Activated CD8-positive, alpha-beta memory T cell treated with anti-CD3 and anti-CD28 coated beads for 36 hours (primary cell): ENCODE measurements around the gene CRYGA. TPM values are rescaled to one million over a fixed set of nuclear protein-coding genes. Genes with fewer than 3 reads are reported as not detected.

Experiments
- CTCF ChIA-PET: fragments of 350-600 bp; sonication (Branson Sonifier 250); formaldehyde crosslinking; loops from one replicate; lab custom pipeline; 2021; ENCODE audit warnings: antibody characterized with exemption; lab: Charles Lee
- POLR2A ChIA-PET: fragments of 350-600 bp; sonication (Branson Sonifier 250); formaldehyde crosslinking; loops from one replicate; lab custom pipeline; 2021; ENCODE audit warnings: antibody characterized with exemption; lab: Charles Lee
- total RNA-seq, 2 experiments: library from RNA; stranded (reverse); gene quantifications; one replicate each; pipeline ENCODE4 v1.2.3, GENCODE V29; 2021

The CRYGA gene
- not detected for total RNA-seq

GRCh38 chr2:208163489-208163888, at the start of gene CRYGA:
Gene CRYGA (minus strand): TSS chr2:208163589. CDS start chr2:208163556, 33 bp downstream.
- ChIA-PET POLR2A (no interaction called here), CTCF (no interaction called here)

GRCh38 chr2:208210688-208211451, 47.5 kb upstream of the CRYGA start:
- ChIA-PET CTCF (no interaction called here), POLR2A (no interaction called here)

- CTCF ChIA-PET, result interaction anchor here (0.6 to 0.8 kb wide), 2 partner anchors 23 to 65 kb away, joined by 3 to 6 read pairs; no protein-coding TSS in a partner anchor
- POLR2A ChIA-PET, result no interaction called here
Measured at GRCh38 chr2:208208335-208209085, 45.1 kb upstream of the CRYGA start.

GRCh38 chr2:208207769-208208168, 44.4 kb upstream of the CRYGA start:
- CTCF ChIA-PET, result interaction anchor here (0.8 kb wide), 1 partner anchor 64 kb away, joined by 6 read pairs; no protein-coding TSS in a partner anchor
- POLR2A ChIA-PET, result no interaction called here

- POLR2A ChIA-PET, result no interaction called here
- CTCF ChIA-PET, result no interaction called here
Measured at GRCh38 chr2:208204166-208204565, 40.8 kb upstream of the CRYGA start.

- POLR2A ChIA-PET, result no interaction called here
- CTCF ChIA-PET, result no interaction called here
Measured at GRCh38 chr2:208195531-208195930, 32.1 kb upstream of the CRYGA start.

- ChIA-PET CTCF (interaction anchor here (1.4 kb wide), 1 partner anchor 17 kb away, joined by 3 read pairs; no protein-coding TSS in a partner anchor), POLR2A (no interaction called here)
Measured at GRCh38 chr2:208192611-208193236, 29.3 kb upstream of the CRYGA start.

- POLR2A ChIA-PET, result no interaction called here
- CTCF ChIA-PET, result no interaction called here
Measured at GRCh38 chr2:208189810-208190503, 26.6 kb upstream of the CRYGA start, which contains the start of gene C2orf80. Gene C2orf80 (minus strand): TSS chr2:208190030. CDS start chr2:208186986, 3,044 bp downstream.

- POLR2A ChIA-PET, result no interaction called here
- CTCF ChIA-PET, result no interaction called here
Measured at GRCh38 chr2:208189069-208189809, 25.9 kb upstream of the CRYGA start.

GRCh38 chr2:208186893-208187292, 23.5 kb upstream of the CRYGA start:
- POLR2A ChIA-PET, result no interaction called here
- CTCF ChIA-PET, result no interaction called here

- ChIA-PET POLR2A (no interaction called here), CTCF (no interaction called here)
Measured at GRCh38 chr2:208186465-208186864, 23.1 kb upstream of the CRYGA start.

GRCh38 chr2:208183972-208184705, 20.8 kb upstream of the CRYGA start:
- POLR2A ChIA-PET, result interaction anchor here (0.5 kb wide), 1 partner anchor 9 kb away, joined by 3 read pairs; no protein-coding TSS in a partner anchor
- CTCF ChIA-PET, result no interaction called here

GRCh38 chr2:208183526-208183925, 20.1 kb upstream of the CRYGA start:
- POLR2A ChIA-PET, result no interaction called here

GRCh38 chr2:208182835-208183234, 19.4 kb upstream of the CRYGA start:
- ChIA-PET CTCF (no interaction called here), POLR2A (no interaction called here)

More at GRCh38 chr2:208183526-208183925, 20.1 kb upstream of the CRYGA start:
- CTCF ChIA-PET, result no interaction called here

- ChIA-PET CTCF (no interaction called here), POLR2A (no interaction called here)
Measured at GRCh38 chr2:208179028-208179609, 15.7 kb upstream of the CRYGA start.

GRCh38 chr2:208175840-208176153, 12.4 kb upstream of the CRYGA start:
- ChIA-PET POLR2A (interaction anchor here (0.6 kb wide), 1 partner anchor 538 kb away, joined by 3 read pairs; no protein-coding TSS in a partner anchor), CTCF (interaction anchor here (0.6 to 1.4 kb wide), 10 partner anchors 10 to 278 kb away, joined by 3 to 8 read pairs (median 3); partner anchors contain the start of gene IDH1)

GRCh38 chr2:208175069-208175839, 11.9 kb upstream of the CRYGA start:
- CTCF ChIA-PET, result interaction anchor here (0.6 to 1.4 kb wide), 13 partner anchors 10 to 277 kb away, joined by 3 to 8 read pairs (median 3); partner anchors contain the start of gene IDH1
- POLR2A ChIA-PET, result interaction anchor here (0.6 to 0.7 kb wide), 2 partner anchors 9 to 538 kb away, joined by 3 read pairs; no protein-coding TSS in a partner anchor
